HL-60/S4 (cell line): Measurements from ENCODE around the gene GLI3.

Experiments
- in situ Hi-C: fragments of 300-500 bp; cut with MboI; formaldehyde crosslinking; loops from 2 replicates; pipeline ENCODE4 v1.14.3; 2022; ENCODE audit warnings: low sequenced_read_pairs

Gene GLI3

DNA sequence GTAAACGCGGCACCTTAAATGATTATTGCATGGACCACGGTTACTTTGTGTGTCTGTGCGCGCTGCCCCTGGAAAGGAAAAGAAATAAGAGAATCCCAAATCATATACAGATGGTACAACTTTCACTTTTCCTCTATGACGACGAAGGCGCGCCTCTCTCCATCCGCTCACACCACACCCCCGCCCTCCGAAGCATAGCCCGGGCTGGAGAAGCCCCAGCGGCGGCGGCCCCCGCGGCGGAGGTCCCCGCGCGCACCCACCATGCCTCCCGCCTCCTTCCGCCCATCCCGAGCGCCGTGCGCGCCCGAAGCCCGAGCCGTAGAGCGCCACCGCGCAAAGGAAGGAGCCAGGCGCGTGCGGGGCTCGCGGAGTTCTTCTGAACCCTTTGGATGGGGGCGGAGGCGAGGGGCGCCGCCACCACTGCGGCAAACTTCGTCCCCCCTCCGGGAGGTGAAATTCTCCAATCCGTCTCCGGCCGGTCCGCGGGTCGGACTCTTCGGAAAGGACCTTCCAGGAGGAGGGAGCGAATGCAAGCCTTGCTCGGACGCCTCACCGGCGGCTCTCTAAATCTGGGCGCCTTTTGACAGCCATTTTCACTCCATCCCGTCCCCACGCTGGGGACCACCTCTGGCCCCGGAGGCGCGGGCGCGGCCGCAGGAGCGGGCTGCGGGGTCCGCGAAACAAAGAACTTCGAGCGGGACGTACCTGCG is 588 bp downstream of the GLI3 start:
- in situ Hi-C loops = no loop called here

DNA sequence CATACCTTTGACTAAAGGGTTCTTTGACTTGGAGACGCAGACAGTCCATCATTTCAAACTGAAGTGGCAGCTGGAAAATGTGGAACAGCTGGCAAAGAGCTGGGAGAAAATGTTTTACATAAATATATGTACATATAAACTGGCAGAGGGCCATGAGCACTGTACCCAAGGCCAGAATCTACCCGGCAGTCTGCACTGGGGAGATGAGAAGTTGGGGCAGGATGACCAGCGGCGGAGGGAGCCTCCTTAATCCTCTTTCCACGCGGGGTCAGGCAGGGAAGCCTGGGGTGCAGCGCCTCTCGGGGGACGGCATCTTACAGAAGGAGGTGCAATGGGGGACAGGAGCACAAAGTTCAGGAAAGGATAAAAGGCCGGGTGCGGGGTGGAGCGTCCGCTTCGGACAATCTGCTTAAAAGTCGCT is 1.3 kb downstream of the GLI3 start:
- in situ Hi-C loops = no loop called here

DNA sequence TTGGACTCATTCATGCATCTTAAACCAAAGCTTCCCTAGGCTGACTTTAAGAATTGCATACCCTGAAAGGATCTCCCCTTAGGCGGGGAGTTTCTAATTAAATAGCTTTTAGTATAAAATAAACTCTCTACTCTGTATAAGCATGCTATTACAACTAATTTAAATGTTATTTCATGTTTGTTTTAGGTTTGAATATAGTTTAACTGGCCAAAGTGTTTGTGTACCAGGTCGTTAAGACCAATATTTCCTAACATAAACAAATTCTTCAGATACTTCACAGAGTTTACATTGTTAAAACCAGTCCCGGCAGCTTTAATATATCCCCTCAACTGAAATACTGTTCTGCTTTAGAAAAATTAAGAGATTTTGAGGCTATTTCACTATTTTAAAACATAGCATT is 2.3 kb downstream of the GLI3 start:
- in situ Hi-C loops = no loop called here

DNA sequence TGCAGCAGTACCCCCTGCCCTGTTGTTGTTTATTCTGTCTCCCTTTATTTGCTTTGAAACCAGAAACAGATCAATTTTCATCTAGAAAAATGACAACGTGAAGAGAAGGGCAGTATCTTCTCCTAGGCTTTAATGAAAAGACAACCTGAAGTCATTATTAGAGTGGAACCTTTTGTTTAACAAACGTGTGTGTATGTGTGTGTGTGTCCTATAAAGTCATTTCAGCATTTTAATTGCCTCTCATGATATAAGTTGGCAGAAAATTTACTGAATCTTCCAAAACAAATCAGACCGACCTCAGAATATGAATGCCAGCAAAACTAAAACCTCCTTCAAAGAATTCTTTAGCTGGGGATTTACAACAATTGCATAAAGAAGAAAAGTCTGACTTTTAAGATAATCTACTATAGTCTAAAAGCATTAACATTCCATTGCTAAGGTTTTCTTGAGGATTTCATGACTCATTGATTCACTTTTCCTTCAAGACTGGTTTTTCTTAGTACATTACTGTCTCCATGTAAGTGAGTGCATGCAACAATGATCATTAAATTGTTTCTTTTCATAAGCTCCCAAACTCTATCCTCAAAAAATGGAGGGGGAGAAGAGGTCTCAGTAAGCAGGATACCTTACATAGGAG is 3.2 kb downstream of the GLI3 start:
- in situ Hi-C loops = no loop called here

DNA sequence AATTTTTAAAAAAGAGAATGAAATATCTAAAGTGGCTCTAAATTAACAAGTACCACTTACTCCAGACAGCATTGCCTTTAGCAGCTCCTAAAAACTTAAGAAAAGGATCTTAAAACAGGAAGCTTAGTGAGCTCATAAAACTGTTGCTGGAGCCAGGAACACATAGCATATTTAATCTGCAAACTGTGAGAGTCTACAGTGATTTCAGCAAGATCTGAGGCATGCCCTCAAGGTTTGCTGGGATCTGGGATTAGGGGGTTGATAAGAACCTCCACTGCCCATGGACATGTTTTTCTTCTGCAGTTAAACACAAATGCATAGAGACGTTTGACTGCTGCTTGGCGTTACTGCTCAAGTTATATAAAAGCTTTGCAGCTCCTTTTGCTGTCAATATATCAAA is 3.8 kb downstream of the GLI3 start:
- in situ Hi-C loops = no loop called here

DNA sequence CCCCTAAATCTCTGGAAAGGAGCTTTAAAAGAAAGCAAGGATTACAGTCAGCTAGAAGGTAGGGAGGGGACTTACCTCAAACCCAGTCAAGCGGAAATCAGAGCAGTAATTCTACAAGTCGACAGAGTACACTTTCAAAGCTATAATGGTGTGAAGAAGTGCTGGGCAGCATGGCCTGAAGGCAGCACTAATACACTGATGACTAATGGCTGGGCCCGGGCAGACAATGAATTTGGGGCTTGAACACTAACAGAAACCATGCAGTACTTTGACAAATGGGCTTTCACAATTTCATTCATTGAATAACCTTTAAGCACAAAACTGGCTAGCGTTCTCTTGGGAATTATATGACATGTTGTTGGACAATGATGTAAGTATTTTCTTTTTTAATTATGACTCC is 4.7 kb downstream of the GLI3 start:
- in situ Hi-C loops = no loop called here

DNA sequence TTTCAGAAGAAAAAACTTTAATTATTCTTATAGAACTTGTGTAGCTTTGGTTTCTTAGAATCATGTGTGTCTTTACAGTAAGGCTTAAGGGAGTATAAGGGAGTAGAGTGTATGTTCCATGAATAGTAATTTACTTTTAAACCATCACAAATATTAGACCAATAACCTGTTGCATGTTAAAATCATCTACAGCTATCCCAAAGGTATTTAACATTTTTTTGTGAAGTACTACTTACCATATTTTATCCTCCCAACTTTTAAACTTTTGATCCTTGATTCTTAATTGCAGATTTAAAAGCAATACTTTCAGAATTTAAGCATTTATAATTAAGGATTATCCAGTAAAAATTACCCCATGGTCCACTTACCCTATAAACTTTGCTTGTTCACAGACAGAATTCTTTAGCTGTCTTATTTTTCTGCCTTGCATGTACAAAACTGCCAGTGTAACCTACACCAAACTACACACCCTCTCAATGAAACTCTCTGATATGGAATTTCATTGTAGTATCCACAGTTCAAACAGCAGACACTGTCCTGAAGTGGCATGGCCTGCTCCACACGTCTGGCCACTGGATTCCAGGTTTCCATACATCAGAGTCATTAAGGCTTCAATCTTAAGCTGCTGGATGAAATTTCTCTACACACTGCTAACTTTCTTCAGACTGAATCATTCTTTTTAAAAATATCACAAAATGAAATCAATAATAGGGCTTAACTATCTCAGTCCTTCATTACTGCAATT is 5.8 kb downstream of the GLI3 start:
- in situ Hi-C loops = no loop called here

DNA sequence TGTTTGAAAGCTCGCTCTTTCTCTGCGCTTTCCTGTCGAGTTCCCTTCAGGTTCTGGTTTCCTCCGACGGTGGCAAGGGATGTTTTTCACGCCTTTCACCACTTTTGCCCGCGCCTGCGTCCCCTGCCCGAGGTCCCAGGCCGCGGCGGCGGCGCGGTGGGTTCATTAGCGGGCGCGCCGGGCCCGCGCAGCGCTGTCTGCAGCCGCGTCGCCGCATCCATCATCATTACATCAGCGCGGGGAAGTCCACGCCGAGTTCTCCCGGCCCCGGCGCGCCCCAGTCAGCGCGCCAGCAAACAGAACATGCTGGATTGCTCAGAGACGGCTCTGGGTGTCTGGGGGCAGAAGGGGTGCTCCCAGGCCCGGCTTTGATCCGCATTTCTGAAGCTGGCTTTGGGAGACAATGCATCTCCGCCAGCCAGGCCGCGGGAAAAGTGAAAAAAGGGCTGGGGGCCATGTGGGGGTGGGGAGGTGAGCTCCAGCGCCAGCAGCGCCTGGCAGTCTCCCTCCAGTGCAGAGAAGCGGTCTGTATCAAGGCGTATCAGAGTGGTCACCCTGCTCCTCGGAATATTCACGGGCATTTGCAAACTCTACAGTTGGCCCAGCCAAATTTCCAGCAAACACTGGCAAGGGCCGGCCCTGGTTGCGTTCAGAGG is 8.9 kb downstream of the GLI3 start:
- in situ Hi-C loops = no loop called here

DNA sequence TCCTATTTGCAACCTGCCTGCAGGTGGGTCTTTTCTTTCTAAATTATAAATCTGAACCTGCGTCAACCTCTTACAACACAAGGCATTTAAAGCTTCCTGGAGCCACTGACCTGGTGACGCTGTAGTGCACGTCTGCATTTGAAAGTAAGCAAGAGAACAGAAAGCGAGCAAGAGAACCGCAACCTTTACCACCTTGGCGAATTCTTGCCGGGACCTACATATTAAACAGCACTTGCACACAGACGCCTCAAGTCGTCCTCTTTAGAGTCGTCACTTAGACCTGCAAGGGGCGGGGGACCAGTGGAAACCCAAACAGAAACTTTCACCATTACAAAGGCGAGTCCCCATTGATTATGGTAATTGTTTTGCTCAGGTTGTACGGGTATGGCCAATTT is 9.5 kb downstream of the GLI3 start:
- in situ Hi-C loops = no loop called here

DNA sequence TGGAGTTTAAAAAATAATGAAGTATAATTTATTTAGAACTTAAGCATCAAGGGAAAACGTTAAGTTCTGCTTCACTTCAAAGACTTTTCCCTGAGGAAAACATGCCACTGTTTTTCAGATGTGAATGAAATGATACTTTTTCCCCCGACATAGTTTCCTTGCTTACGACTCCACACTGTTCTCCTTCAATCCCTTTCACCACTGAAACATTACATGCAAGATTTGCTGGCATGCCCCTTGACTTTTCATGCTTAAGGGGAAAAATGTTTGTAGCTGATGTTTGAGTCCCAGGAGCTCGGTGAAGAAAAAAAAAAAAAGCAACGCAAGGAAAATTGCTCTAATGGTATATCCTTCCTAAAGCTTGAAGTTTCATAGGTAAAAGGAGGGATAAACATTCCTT is 10.0 kb downstream of the GLI3 start:
- in situ Hi-C loops = no loop called here

DNA sequence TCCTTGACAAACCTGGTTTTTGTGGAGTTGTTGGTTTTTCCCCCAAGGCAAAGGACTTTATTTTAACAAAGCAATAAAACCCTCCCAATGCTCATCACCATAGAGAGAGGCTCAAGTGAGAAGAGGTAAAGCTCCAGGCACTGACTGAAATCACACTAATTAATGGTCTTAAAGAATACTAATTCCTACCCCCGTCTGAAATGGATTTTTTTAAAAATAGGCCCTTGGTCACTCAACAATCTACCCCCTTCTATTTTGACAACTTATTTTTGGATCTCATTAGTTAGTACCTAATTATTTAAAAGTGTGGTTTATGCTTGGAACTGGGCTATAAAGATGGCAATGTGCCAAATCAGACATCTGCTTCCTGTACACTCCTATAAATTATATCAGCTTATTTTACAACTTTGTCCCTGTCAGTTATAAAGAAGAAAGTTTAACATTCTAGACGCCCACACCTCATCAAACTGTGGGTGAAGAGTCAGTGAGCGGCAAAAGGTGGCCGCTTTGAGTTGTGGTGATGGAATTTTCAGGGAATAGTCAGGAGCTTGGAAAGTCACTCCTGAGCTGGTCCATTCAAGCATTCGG is 10.6 kb downstream of the GLI3 start:
- in situ Hi-C loops = no loop called here

DNA sequence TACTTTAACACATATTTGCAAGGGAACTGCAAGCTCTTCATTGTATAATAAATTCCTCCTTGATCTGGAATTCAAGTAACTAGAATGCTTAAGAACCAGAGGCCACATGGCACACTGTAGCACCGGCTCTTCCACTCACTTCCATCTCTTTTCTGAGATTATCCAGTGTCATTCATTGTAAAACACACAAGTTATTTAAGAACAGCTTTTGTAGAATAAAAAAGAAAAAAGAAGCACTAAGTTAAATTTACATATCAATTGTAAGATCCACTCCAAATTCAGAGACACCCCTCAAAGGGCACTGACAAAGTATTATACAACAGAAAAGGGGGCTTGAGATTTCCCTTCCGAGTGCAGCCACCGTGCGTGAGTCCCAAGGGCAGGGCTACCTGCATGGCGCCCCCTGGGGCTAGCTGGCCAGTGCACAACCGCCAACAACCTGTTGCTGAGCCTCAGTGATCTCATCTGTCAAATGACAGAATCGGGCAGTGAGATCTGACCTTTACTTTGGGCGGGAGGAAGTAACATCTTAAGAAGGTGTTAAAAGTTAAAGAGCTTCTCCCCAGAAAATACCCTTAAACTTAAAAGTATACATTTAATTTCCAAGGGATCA is 12.5 kb downstream of the GLI3 start:
- in situ Hi-C loops = no loop called here

DNA sequence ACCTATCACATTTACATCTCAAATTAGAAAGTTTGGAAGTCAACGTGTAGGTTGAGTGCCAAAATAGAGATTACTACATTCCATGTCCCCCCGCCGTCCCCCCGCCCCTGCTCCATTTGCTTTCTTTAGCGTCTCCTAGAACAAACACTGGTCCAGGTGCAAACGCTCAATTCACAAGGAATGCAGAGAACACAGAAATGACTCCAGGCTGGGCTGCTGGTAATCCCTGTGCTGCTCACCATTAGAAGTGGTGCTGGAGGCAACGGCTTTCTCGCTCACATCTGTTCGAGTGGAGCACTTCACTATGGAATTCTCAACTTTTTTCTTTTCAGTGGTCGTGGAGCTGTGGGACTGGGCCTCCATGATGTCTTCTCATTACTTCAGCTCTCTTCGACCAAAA is 14.1 kb downstream of the GLI3 start:
- in situ Hi-C loops = no loop called here

DNA sequence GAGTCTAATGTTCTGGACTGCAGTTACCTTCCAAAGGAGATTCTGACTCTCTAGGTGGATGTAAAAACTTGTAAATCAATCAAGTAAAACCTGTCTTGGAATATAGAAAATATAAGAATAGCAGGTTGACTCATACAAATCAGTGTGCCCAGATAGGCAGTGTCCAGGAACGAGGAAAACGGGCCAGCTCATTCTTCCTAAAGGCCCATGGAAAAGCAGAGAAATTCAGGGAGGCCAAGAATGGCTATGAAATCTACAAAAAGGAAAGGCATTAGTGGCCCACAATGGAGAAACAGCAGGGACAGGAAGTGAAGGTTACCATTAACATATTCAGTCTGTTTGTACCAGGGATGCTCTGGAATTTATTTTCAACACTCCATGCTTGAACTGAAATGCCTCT is 14.9 kb downstream of the GLI3 start:
- in situ Hi-C loops = no loop called here

DNA sequence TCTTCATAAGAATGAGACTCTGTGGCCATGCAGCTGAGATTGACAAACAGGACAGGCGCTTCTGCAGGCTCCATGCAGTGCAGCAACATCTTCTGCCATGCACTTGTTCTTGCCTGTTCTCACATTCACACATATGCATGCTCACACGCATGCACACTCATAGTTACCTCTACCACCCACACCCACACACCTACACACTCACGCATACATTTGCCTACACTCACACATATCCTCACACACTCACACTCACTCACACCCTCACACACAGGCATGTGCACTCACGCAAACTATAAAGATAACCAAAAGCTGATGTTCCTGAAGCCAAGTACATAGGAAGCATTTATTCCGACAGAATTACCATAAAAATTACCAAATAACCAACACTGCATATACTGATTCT is 15.7 kb downstream of the GLI3 start:
- in situ Hi-C loops = no loop called here

DNA sequence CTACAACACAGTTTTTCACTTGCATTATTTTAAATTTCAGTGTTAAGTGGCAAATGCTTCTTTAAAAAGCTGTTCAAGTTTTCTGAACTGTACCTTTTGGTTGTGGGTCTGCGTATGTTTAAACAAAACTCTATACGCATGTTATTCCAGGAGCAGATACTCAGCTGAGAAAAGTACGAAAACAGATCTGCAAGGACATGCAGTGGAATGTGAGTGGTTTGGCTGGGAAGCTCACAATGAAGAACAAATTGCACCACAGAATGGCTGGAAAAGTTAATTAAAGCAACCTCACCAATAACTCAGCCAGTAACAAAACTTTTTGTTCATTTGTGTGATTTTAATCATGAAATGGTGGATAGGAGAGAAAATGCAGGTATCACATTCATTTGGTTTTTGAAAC is 17.6 kb downstream of the GLI3 start:
- in situ Hi-C loops = no loop called here

DNA sequence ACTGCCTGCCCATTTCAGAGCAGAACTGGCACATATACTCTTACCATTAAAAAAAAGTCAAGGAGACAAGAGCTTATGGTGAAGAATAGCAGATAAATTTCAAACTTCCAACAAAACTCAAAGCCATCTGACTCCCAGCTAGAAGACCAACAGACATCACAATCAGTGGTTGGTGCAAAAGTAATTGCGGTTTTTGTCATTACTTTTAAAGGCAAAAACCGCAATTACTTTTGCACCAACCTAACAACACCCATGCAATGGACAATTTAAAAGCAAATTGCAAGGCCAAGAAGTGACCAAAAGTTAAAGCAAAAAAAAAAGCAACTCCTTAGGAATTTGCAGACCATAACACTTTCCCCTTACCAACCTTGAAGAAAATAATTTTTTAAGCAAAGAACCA is 18.8 kb downstream of the GLI3 start:
- in situ Hi-C loops = no loop called here

DNA sequence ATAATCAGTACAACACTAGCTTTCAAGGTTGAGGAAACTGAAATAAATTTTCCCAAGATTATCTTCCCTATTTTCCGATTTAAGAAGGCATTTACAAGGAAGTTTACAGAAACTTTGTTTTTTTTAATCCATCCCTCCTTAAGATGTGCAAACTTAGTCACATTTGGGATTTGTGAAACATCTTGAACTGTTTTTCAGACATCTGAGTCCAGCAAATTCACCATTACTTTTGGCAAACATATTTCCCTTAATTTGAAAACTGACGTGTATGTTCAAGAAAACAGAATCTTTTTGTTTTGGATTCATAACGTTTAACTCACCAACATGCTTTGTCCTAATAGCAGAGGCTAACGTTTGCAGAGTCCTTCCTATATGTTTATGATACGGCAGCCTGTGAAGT is 19.5 kb downstream of the GLI3 start:
- in situ Hi-C loops = no loop called here

DNA sequence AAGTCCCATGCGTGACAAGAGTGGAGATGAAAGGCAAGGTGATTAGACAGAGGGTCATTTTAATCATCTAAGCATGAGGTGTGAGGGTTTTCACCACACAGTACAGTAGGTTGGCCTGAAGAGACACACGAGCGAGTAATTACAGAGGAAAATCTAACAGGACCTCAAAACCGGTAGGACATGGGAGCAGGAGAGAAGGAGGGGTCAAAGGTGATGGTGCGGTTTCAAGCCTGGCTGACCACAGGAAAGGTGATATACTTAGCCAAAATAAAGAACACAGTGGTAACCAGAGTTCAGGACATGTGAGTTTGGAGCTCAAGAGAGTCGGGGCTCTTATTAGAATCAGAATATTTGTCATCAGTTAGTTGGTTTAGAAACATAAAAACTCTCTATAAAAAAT is 20.0 kb downstream of the GLI3 start:
- in situ Hi-C loops = no loop called here

DNA sequence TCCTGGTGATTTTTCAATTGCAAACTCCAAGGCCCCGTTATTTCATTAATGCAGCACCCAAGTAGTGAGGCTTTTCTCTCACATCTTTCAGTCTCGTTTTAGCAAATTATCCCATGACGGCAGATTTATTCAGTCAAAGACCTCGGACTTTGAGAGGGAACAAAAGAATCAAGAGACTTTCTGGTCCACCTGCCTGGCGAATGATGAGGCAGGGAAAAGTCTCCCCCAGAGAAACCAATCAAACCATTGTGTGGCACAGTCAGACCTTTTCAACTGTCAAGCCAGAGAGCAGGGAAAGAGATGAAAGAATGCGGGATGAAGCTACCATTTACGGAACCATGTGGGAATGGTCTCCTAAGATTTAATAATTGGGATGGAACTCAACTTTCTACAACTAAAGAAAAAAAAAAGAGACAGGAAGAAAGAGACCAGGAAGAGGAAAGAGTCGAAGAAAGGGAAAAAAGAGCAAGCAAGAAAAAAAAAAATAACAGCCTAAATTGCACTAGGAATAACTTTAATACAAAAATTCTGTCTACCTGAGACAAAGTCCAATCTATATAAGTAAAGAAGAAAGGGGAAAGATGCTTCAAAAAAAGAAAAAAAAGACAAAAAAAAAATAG is 22.8 kb downstream of the GLI3 start:
- in situ Hi-C loops = no loop called here

DNA sequence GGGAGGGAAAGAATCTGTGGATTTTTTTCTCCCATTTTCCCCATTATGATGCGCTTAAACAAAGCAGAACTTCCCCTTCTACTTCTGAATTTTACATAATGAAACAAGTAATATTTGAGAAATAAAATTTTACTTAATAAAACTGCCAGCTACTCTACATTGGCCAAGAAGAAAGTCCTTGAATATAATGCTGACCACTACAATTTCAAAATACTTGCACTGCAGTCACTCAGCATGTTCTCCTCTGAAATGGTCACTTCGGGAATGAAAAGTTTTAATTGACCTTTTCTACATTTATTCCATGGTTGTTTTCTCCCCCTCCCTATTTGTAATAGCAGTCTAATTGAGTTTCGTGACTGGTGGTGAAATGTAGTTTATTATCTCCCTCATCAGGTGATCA is 23.9 kb downstream of the GLI3 start:
- in situ Hi-C loops = no loop called here
